ENCODE data around the gene IGFN1.
"Not testable (repeated sequence)": the region's sequence is repeated elsewhere in the genome, so short reads cannot be mapped to it uniquely, and the experiment has no call there.

IGFN1 gene

DNA sequence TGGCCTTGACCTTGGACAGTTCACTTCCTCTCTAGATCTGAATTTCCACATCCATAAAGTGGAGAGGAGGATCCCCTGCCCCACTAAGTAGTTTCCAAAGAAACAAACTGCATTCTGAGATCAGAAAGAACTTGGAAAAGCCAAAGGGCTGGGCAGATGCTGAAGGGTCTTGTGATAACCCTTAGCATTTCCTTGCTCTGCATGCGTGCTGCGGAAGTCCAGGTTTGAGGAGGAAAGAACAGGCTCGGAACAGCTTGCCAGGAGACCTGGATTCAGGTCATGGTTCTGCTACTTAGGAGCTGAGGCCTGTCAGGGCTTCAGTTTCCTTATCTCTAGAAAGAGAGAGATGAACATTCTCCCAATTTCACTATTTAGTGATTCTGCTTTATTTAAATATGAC, 27.2 kb downstream of the IGFN1 start:
- no peak for DNase-seq (ENCODE audit: low read depth in 2 of 2)

DNA sequence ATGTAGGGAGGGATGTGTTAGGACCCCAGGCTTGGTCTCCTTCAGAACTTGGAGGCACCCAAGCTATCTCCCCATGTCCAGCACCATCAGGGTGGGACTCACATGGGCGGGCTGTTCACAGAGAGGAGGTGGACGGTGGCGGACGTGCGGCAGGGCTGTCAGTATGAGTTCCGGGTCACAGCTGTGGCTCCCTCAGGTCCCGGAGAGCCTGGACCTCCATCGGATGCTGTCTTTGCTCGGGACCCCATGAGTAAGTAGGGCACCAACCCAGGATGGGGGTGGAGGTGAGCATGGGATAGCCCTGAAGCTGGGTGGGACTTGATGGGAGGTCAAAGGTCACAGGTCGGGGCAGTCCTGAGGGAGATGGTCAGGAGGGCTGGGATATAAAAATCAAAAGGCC, 27.8 kb downstream of the IGFN1 start:
- no peak for DNase-seq (ENCODE audit: low read depth in 2 of 2)

DNA sequence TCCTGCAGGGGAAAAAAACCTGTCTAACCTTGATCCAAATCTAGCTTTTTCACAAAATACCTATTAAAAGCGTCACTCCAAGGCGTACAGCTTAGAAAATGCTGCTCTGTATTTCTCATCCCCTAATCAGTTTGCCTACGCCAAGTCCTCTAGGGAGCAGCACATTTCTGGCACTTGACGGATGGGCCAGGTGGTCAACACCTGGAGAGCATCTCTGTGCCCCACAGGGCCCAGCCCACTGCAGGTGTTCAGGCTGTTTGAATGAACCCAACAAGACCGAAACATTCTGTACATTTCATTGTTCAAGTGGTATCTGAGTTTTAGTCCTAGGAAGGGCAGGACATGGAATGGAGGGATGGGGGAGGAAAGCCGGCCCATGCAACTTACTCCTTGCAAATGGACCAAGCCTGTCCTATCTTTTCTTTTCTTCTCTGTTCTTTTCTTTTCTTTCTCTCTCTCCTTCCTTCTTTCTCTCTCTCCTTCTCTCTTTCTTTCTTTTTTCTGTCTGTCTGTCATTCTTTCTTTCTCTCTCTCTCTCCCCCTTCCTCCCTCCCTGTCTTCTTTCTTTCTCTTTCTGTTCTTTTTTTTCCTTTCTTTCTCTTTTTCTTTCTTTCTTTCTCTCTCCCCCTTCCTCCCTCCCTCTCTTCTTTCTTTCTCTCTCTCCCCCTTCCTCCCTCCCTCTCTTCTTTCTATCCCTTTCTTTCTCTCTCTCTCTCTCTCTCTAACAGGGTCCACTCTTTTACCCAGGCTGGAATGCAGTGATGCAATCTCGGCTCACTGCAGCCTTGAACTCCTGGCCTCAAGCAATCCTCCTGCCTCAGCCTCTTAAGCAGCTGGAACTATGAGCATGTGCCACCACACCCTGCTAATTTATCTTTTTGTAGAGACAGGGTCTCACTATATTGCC, 29.1 kb downstream of the IGFN1 start:
- DNase-seq (ENCODE audit: low read depth in 2 of 2): no peak

DNA sequence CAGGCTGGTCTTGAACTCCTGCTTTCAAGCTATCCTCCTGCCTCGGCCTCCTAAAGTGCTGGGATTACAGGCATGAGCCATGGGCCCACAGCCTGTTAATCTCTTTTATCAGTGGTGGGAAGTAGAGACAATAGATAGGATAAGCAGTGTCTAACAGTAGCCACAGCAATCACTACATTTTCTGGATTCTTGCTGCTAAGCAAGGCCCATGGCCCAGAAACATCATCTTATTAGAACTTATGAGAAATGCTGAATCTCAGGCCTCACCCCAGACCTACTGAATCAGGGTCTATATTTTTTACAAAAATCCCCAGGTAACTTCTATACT, 29.7 kb downstream of the IGFN1 start:
- no peak for DNase-seq (ENCODE audit: low read depth in 2 of 2)

DNA sequence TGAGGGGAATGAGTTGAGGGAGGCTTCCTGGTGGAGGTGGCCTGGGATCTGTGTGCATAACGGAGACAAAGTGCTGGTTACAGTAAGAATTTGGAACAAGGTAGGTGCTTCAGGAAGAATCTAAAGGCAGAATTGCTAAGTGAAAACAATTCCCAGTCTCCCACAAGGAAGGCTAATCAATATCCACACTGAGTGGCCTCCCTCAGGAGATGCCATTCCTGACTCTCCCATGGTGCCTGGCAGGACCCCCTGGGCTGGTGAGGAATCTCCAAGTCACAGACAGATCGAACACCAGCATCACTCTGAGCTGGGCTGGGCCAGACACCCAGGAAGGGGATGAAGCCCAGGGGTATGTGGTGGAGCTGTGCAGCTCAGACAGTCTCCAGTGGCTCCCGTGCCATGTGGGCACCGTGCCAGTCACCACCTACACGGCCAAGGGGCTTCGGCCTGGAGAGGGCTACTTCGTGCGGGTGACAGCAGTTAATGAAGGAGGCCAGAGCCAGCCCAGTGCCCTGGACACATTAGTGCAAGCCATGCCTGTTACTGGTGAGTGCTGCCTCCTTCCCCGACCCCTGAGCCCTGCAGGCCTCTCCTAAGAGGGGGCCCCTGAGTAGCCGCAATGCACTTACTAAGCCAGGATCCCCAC, 30.7 kb downstream of the IGFN1 start:
- no peak for DNase-seq (ENCODE audit: low read depth in 2 of 2)

DNA sequence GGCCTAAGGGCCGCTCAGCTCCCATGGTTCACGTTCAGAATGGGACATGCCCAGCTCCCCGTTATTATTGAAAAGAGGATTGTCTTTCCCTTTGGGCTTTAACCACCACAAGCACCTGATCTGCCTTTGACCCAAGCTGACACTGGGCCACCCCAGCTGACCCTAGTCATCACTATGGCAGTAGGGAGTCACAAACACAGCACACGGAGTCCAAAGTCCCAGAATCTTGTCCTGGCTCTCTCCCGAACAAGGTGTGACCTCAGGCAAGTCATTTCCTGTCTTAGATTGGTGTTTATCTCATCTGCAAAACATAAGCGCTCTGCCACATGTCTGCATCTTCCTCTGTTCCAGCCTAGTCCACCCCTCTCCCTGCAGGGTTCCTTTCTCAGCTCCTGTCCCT, 31.5 kb downstream of the IGFN1 start:
- DNase-seq (ENCODE audit: low read depth in 2 of 2): no peak

DNA sequence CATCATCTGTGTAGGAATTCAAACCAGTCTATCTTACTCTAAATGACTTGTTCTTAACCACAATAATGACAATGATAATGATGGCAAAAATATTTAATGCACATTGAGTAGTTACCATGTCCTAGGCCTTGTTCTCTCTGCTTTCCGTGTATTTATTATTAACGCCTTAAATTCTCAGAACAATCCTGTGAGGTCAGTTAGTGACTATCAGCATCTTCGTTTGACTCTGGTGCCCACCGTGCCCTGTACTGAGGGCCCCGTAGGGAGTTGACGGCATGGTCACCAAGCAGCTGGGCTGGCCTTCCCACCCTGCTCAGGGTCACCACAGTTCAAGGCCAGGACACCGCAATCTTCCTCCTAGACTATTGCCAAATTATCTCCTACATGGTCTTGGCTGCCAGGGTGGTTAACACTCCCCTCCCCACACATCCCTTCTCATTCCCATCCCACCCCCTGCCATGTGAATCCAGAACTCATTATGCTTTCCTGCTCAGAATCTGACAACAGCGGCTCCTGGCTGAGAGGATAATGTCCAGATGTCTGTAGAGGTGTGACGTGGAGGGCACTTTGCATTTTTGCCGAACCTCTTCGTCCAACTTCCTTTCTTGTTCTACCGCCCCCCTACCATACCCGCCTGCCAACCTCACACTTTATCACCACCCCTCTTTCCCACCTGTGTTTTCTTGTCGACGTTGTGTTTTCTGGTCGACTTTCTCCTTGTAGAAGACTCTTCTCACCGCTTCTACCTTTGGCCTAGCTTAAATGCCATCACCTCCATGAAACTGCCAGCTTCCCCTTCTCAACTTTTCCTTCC, 33.4 kb downstream of the IGFN1 start:
- no peak for DNase-seq (ENCODE audit: low read depth in 2 of 2)

- no peak for DNase-seq (ENCODE audit: low read depth in 2 of 2)
These were observed 34.2 kb downstream of the IGFN1 start for GRCh38 chr1:201224666-201225370.

- DNase-seq (ENCODE audit: low read depth in 2 of 2): no peak
These were observed 35.5 kb downstream of the IGFN1 start for GRCh38 chr1:201226178-201226514.

DNA sequence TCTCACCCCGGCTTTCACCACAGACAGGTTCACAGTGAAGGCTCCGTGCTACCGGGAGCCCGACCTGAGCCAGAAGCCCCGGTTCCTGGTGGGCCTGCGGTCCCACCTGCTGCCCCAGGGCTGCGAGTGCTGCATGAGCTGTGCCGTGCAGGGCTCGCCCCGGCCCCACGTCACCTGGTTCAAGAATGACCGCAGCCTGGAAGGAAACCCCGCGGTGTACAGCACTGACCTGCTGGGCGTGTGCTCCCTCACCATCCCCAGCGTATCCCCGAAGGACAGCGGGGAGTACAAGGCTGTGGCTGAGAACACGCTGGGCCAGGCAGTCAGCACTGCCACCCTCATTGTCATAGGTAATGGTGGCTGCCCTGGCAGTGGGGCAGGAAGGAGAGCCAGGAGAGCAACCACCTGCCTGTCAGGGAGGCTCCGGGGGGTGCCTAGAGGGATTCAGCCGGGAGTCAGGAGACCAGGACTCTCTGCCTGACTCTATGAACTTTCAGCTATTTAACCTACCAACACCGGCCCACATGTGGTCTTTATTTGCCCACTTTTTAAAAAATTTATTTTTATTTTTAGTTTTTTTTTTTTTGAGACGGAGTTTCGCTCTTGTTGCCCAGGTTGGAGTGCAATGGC, 36.4 kb downstream of the IGFN1 start:
- DNase-seq (ENCODE audit: low read depth in 2 of 2): no peak

GRCh38 chr1:201228011-201228983, 37.7 kb downstream of the IGFN1 start:
- DNase-seq (ENCODE audit: low read depth in 2 of 2): no peak

GRCh38 chr1:201229095-201229494, 38.5 kb downstream of the IGFN1 start:
- no peak for DNase-seq (ENCODE audit: low read depth in 2 of 2)

DNA sequence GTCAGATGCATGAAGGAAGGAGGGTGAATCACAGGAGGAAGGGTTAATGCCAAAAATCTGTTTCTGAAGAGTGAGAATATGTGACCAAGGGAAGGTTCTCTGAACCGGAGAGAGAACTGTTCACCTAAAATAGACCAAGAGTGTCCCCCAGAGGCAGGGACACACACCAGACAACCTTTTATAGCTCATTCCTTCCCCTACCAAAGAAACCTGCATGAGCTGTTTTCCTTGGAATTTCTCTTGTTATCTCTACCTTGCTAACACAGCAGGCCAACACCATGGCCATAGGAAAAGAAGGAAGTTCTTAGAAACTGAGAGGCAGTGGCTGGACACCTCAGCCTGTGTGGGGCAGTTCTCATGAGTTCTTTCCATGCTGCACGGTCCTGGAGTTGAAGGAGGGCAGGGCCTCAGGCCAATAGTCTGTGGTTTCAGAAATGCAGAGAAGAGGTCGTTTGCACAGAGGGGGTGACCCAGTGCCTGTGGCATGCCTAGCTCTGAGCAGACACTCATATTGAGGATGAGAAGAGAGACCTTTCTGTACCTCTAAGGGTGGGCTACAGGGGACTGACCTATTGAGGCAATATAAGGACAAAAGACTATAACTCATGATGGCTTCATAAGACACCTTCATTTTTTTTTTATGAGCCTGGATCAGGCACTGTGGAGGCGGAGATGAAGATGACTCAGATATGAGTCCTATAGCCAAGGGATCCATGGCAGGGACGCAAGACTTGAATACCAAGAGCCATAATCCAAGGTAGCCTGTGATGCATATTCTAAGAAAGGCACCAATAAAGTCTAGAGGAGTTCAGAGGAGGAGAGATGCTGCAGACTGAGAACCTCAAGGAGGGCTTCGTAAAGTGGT, 39.4 kb downstream of the IGFN1 start:
- DNase-seq (ENCODE audit: low read depth in 2 of 2): no peak

GRCh38 chr1:201230676-201231075, 40.1 kb downstream of the IGFN1 start:
- no peak for DNase-seq (ENCODE audit: low read depth in 2 of 2)

DNA sequence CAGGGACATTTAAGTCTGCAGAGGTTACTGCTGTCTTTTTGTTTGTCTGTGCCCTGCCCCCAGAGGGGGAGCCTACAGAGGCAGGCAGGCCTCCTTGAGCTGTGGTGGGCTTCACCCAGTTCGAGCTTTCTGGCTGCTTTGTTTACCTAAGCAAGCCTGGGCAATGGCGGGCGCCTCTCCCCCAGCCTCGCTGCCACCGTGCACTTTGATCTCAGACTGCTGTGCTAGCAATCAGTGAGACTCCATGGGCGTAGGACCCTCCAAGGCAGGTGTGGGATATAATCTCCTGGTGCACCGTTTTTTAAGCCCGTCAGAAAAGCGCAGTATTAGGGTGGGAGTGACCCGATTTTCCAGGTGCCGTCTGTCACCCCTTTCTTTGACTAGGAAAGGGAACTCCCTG, 49.0 kb downstream of the IGFN1 start:
- DNase-seq (ENCODE audit: low read depth in 2 of 2): not testable (repeated sequence)

DNA sequence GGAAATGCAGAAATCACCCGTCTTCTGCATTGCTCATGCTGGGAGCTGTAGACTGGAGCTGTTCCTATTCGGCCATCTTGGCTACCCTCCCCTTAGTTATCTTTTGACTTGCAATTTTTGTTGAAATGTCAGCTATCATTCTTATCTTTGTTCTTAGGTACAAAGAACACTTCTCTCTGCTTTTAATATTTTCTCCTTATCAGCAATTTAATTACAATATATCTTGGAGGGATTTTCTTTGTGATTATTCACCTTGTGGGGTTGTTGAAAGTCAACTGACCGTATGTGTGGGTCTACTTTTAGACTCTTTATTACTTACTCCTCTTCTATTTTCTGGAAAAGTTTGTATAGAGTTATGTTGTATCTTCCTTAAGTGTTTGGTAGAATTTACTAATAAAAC, 49.5 kb downstream of the IGFN1 start:
- DNase-seq (ENCODE audit: low read depth in 2 of 2): no peak

GRCh38 chr1:201241736-201242135, 51.1 kb downstream of the IGFN1 start:
- DNase-seq (ENCODE audit: low read depth in 2 of 2): no peak

DNA sequence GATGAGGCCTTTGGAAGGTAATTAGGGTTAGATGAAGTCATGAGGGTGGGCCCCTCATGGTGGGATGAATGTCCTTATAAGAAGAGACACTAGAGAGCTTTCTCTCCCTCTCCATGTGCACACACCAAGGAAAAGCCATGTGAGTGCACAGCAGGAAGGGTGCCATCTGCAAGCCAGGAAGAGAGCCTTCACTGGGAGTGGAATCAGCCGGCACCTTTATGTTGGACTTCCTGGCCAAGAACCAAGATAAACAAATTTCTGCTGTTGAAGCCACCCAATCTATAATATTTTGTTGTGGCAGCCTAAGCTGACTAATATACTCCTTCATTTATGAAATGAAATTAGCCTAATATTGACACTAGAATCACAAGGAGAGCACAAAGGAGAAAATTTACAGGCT, 54.5 kb downstream of the IGFN1 start:
- DNase-seq (ENCODE audit: low read depth in 2 of 2): no peak

Measured in stimulated activated CD4-positive, alpha-beta T cell treated with anti-CD3 and anti-CD28 coated beads, Interleukin-1b, Interleukin-23, amount 100 ng/mL, for 4 hours (primary cell).